GM12891 (cell line): ENCODE data around the gene SLIRP.
"Not testable (repeated sequence)": the region's sequence is repeated elsewhere in the genome, so short reads cannot be mapped to it uniquely, and the experiment has no call there.

Source experiments
- DNase-seq: peaks from one replicate; pipeline ENCODE4 v3.0.0; 2011; ENCODE audit warnings: low spot score; ENCODE audit not compliant: insufficient read length
- FAIRE-seq: peaks from 2 replicates; lab custom pipeline; 2011; peaks lifted over from hg19 to GRCh38; lab: Jason Lieb, UNC
- PAX5 ChIP-seq: IDR thresholded peaks from 2 replicates; pipeline ENCODE4 v1.6.1; 2011; ENCODE audit warnings: low read length, moderate library complexity, mild to moderate bottlenecking; ENCODE audit not compliant: insufficient read depth, severe bottlenecking
- POLR2A ChIP-seq: IDR thresholded peaks from 2 replicates; pipeline ENCODE4 v1.6.1; 2011; ENCODE audit warnings: low read depth, low read length, control low read depth
- POLR2AphosphoS5 ChIP-seq: IDR thresholded peaks from 2 replicates; pipeline ENCODE4 v1.6.1; 2011; ENCODE audit warnings: low read depth, low read length, control low read depth
- POU2F2 ChIP-seq: IDR thresholded peaks from 2 replicates; pipeline ENCODE4 v1.6.1; 2011; ENCODE audit warnings: low read depth, mild to moderate bottlenecking, control low read depth, low read length, moderate library complexity
- SPI1 ChIP-seq: IDR thresholded peaks from 2 replicates; pipeline ENCODE4 v1.6.1; 2011; ENCODE audit warnings: low read depth, low read length, control low read depth
- TAF1 ChIP-seq: IDR thresholded peaks from 2 replicates; pipeline ENCODE4 v1.6.1; 2011; ENCODE audit warnings: low read depth, low read length, control low read depth

Gene SLIRP

DNA sequence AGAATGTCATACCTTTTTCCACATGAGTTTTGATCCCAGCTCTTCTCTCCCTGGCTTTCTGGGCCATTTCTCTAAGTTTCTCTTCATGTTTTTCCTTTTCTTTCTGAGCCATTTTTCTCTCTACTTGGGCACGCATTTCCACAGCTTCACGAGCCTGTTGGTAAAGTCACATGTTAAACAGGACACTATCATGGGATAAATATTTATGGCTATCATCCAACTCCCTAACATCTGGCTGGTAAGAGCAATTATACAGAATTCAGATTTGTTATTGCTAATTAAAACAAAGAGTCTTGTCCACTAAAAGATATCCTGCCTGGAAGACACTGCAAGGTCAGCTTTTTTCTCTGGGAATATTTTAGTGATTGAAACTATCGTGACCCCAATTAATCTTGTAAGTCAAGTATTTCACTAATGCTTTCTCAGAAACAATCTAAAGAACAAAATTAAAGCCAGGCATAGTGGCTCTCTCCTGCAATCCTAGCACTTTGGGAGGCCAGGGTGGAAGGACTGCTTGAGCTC, 23.1 kb downstream of the SLIRP start:
- DNase-seq (no peak), FAIRE-seq (no peak)
- no peak for TF ChIP-seq PAX5
- no peak for TF ChIP-seq POU2F2
- no peak for TF ChIP-seq POLR2AphosphoS5
- no peak for TF ChIP-seq TAF1
- no peak for TF ChIP-seq POLR2A
- no peak for TF ChIP-seq SPI1

DNA sequence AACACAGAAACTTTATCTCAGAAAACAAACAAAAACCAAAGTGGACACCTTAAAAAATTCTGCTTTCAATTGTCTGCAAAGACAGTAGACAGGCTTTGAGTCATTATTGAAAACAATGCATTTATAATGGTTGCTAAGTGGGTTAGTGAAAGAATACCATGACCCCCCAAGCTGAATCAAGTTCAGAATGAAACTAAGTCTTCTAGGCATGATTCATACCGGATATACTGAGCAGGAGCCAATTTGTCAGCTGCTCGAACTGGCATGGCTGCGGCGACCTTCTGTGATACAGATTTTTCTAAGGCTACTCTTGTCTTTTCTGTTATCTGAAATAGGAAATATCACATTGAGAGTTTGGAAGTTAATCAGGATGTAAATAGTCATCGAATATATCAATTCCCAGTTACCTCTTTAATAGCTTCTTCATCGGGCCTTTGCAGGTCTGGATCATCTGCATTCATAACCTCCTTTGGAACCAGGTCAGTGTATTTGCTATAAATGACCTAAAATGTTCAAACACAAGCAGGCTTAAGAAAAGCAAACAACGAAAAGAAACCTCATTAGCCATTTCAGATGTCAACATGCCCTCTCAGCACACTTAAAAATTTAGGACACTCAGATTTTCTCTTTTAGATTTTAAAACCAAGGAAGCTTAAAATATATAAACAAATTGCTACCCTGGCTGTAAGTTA, 30.8 kb downstream of the SLIRP start:
- FAIRE-seq (no peak), DNase-seq (no peak)
- no peak for TF ChIP-seq POLR2AphosphoS5
- TF ChIP-seq PAX5 = no peak
- TF ChIP-seq POU2F2 = no peak

DNA sequence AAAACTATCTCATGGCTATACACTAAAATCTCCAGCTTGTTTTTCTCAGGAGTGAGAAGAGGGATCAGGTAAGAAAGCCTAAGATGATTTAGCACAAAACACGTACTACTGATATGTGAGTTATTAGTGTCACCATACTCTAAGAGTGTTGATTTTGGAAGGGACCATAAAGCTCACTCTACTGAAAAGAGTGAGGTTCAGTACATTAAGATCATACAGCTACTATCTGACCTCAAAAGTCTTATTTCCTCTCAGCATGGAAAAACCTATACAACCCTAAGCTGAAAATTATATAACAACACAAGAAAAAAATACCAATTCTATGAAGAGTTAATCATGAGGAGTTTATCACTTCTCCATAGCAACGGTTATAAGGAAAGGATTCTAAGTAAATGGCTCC, 33.5 kb downstream of the SLIRP start:
- no peak for TF ChIP-seq POU2F2
- no peak for TF ChIP-seq SPI1
- TF ChIP-seq PAX5 = no peak
- TF ChIP-seq POLR2AphosphoS5 = no peak
- no peak for TF ChIP-seq TAF1
- no peak for TF ChIP-seq POLR2A
- DNase-seq = no peak
- no peak for FAIRE-seq

DNA sequence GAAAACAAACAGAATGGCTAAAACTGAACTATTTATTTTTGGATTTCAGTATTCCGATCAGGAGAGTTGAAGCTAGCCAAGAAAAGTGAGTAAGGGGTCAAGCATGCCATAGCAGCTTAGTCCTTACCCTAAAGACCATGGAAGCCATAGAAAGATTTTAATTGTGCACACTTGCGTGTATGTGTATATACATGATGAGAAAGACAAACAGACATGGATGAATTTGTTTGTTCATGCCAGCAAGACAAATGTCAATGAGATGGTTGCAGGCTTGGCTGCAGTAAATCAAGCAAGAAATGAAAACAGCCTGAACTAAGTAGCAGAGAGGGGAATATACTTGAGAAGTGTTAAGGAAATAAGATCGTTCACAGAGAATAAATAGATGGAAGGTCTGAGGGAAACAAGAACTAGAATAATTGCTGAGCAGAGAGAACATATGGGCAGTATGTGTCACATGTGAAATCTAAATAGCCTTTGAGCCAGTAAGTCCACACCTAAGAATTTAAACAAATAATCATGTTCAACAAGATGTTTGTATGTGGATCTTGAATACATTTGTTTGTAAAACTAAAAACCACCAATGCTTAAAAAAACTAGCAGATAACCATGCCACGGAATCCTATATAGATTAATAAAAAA, 38.3 kb downstream of the SLIRP start:
- TF ChIP-seq POLR2A = no peak
- no peak for TF ChIP-seq TAF1
- TF ChIP-seq POLR2AphosphoS5 = no peak
- TF ChIP-seq PAX5 = no peak
- FAIRE-seq = no peak
- no peak for DNase-seq

DNA sequence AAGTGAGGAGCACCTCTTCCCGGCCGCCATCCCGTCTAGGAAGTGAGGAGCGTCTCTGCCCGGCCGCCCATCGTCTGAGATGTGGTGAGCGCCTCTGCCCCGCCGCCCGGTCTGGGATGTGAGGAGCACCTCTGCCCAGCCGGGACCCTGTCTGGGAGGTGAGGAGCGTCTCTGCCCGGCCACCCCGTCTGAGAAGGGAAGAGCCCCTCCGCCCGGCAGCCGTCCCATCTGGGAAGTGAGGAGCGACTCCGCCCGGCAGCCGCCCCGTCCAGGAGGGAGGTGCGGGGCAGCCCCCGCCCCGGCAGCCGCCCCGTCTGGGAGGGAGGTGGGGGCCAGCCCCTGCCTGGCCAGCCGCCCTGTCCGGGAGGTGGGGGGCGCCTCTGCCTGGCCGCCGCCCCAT, 39.5 kb downstream of the SLIRP start:
- not testable (repeated sequence) for FAIRE-seq, DNase-seq

DNA sequence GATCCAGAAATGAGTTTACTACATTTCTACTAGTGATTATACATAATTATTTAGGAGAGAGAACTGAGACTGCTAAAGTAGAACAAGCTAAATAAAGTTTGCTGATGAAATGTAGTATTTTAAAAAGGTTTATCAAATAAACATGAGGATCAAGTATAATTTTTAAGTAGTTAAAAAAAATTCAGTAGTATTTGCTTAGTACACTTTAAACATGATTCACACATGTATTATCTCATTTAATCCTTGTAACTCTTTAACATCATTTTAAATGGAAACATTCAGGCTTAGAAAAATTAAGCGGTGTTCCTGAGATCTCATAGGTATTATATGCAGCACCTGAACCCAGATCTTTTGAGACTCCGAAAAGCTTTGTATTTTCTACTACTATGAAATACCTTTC, 44.4 kb downstream of the SLIRP start:
- DNase-seq (no peak), FAIRE-seq (no peak)
- TF ChIP-seq SPI1 (no peak), POLR2A (no peak), PAX5 (no peak), POU2F2 (no peak), POLR2AphosphoS5 (no peak), TAF1 (no peak)

DNA sequence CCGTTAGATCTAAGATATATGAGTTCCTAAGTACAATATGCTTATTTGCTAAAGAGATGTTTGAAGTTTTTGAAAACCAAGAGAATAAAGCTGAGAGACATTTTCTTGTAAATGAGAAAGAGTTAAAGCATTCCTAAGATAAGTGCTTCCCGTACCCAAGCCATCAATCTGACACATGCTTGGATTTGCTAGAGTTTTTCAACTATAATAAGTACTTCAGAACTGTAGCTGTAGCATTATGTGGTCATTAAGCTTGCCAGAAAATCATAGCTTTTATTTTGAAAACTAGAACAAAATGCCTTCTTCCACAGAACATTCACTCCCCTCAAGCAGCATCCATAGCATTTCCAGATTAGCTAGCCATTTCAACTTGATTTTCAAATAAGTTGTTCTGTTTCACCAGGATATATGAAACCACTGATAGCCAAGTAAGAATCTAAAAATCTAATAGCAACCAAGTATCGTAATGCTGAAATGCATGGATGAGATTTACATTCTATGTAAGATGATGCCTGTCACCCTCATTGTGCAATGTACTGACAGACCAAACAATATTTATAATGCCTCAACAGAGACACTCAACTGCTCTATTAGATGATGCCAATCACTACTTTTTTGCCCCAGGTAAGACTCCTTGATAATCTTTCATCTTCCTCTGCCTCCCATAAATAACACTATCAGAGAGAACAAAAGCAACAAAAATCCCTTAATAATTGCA, 45.1 kb downstream of the SLIRP start:
- DNase-seq (no peak), FAIRE-seq (peak; percentile 62)
- no peak for TF ChIP-seq POU2F2
- no peak for TF ChIP-seq SPI1
- TF ChIP-seq POLR2AphosphoS5 = no peak
- TF ChIP-seq PAX5 = no peak
- TF ChIP-seq POLR2A = no peak
- no peak for TF ChIP-seq TAF1

DNA sequence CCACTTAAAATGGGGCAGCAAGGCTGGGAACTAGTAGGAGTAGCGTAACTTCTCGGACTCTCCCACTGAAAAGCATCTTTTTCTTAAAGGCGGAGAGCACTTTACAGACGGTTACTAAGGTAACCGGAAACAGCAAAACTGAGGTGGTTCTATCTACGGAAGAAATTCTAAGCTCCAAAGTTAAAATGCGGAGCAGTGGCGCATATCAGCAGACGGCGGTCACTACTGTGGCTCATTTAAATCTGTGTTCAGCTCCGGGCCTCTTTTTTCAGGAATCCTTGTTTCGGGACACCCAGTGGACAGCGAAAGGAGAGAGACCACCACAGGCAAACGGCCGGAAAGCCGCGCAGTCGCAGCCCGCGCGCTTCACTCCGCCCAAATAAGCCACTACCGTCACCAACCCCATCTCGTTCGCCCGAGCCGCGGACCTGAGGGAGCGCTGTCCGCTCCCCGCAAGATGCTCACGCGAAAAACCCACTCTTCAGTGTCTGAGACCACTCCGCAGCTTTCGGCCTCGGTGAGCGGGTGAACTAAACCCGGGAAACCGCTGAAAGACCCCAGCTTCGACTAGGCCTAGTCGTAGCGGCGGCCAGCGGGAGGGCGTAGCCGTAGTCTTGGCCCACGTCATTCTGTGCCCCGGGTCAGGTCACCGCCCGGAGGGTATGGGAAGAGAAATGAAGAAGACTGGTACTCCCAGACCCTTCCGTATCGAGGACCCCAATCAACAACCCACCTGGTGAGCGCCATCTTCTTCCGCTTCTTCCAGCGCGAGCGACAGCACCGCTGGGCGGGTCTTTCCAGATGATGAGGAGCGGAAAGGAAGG, 52.7 kb downstream of the SLIRP start, which contains the start of gene SNW1:
Gene SNW1, minus strand, starts transcription at position 776 of the 824 bp plus-strand sequence. Its CDS starts 29 bp downstream, at position 747.
- DNase-seq = peak; percentile 85
- FAIRE-seq = no peak
- TF ChIP-seq PAX5 (no peak), POLR2A (peak; percentile 77), TAF1 (peak; percentile 67), POLR2AphosphoS5 (peak; percentile 80), SPI1 (no peak), POU2F2 (0 out of 2 replicates have a peak, but pooled peaks have one; percentile 59)
